GM19023 (cell line): Measurements from ENCODE around the gene MARK4.
"Not testable (repeated sequence)": the region's sequence is repeated elsewhere in the genome, so short reads cannot be mapped to it uniquely, and the experiment has no call there.

Experiments
- ATAC-seq: cut with Tn5 transposase; IDR thresholded peaks from one replicate; pipeline ENCODE4 v1.9.1; 2021; ENCODE audit warnings: mild to moderate bottlenecking, moderate library complexity; ENCODE audit not compliant: unreplicated experiment

Gene MARK4

GRCh38 chr19:45243144-45243732 lies 7.8 kb upstream of the MARK4 start:
- ATAC-seq, result no peak

- ATAC-seq, result no peak
Measured at GRCh38 chr19:45244133-45244794, 6.8 kb upstream of the MARK4 start.

- ATAC-seq, result no peak
Measured at GRCh38 chr19:45245334-45245787, 5.7 kb upstream of the MARK4 start, which contains the start of gene EXOC3L2. Gene EXOC3L2 (minus strand): TSS chr19:45245407. CDS start chr19:45239045, 6,362 bp downstream.

- no peak for ATAC-seq
Measured at GRCh38 chr19:45245826-45246225, 5.2 kb upstream of the MARK4 start.

- ATAC-seq, result no peak
Measured at GRCh38 chr19:45247136-45247535, 3.9 kb upstream of the MARK4 start.

- no peak for ATAC-seq
Measured at GRCh38 chr19:45249261-45250033, 1.6 kb upstream of the MARK4 start.

GRCh38 chr19:45250216-45250831 lies 747 bp upstream of the MARK4 start:
- no peak for ATAC-seq

- ATAC-seq, result no peak
Measured at GRCh38 chr19:45251452-45252354, 632 bp downstream of the MARK4 start.

GRCh38 chr19:45253396-45254027 lies 2.4 kb downstream of the MARK4 start:
- ATAC-seq, result no peak

- ATAC-seq, result no peak
Measured at GRCh38 chr19:45254044-45254531, 3.0 kb downstream of the MARK4 start.

- ATAC-seq, result no peak
Measured at GRCh38 chr19:45255611-45256157, 4.6 kb downstream of the MARK4 start.

GRCh38 chr19:45256836-45257235 lies 5.8 kb downstream of the MARK4 start:
- no peak for ATAC-seq

GRCh38 chr19:45258862-45259261 lies 7.8 kb downstream of the MARK4 start:
- no peak for ATAC-seq

GRCh38 chr19:45262570-45262969 lies 11.5 kb downstream of the MARK4 start:
- no peak for ATAC-seq

GRCh38 chr19:45263013-45263412 lies 11.9 kb downstream of the MARK4 start:
- ATAC-seq, result no peak

- no peak for ATAC-seq
Measured at GRCh38 chr19:45264781-45265317, 13.8 kb downstream of the MARK4 start.

- ATAC-seq, result no peak
Measured at GRCh38 chr19:45265375-45265774, 14.3 kb downstream of the MARK4 start.

- no peak for ATAC-seq
Measured at GRCh38 chr19:45267296-45267695, 16.2 kb downstream of the MARK4 start.

- ATAC-seq, result not testable (repeated sequence)
Measured at GRCh38 chr19:45269939-45270338, 18.9 kb downstream of the MARK4 start.
